HG03280 (cell line): Measurements from ENCODE around the gene KIAA0513.

Experiments used
- ATAC-seq: cut with Tn5 transposase; IDR thresholded peaks from one replicate; pipeline ENCODE4 v1.9.1; 2021; ENCODE audit warnings: mild to moderate bottlenecking, moderate library complexity; ENCODE audit not compliant: unreplicated experiment

The KIAA0513 gene

DNA sequence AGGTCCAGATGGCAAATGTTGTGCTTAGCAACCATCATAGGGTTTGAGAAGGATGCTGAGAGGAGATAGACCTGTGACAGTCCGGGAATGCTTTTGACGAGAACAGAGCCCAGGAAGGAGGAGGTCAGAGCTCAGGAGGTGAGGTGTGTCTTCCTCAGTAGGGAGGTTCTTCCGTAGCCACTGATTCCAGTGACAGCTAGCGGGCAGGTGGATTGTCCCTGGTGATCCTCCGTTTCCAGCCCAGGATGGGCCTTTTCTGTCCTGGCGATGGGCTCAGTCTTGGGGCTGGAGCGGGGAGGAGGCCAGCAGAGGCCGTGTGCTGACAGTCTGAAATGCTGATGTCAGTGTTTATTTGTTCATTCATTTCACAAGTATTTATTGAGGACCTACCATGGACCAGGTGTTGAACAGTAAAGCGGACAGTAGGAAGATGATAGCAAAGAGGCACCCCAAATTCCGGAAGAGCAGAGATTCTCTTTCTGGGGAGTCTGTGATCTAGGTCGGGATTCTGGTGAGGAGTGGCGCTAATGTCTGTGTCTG lies 38.8 kb downstream of the KIAA0513 start:
- no peak for ATAC-seq

DNA sequence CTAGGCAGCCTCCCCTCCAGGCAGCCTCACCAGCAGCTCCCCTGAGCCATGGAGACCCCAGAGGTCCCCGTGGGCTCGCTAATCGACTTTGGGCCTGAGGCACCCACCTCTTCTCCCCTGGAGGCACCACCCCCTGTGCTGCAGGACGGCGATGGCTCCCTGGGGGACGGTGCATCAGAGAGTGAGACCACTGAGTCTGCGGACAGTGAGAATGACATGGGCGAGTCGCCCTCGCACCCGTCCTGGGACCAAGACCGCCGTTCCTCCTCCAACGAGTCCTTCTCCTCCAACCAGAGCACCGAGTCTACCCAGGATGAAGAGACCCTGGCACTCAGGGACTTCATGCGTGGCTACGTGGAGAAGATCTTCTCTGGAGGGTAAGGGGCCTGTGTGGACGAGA lies 39.4 kb downstream of the KIAA0513 start:
- ATAC-seq, result no peak

- ATAC-seq, result no peak
Measured at GRCh38 chr16:85067426-85067825, 39.8 kb downstream of the KIAA0513 start.

- no peak for ATAC-seq
Measured at GRCh38 chr16:85068746-85069145, 41.2 kb downstream of the KIAA0513 start.

- ATAC-seq, result no peak
Measured at GRCh38 chr16:85069171-85069570, 41.6 kb downstream of the KIAA0513 start.

- no peak for ATAC-seq
Measured at GRCh38 chr16:85072076-85072860, 44.7 kb downstream of the KIAA0513 start.

GRCh38 chr16:85072947-85073346 lies 45.4 kb downstream of the KIAA0513 start:
- no peak for ATAC-seq

DNA sequence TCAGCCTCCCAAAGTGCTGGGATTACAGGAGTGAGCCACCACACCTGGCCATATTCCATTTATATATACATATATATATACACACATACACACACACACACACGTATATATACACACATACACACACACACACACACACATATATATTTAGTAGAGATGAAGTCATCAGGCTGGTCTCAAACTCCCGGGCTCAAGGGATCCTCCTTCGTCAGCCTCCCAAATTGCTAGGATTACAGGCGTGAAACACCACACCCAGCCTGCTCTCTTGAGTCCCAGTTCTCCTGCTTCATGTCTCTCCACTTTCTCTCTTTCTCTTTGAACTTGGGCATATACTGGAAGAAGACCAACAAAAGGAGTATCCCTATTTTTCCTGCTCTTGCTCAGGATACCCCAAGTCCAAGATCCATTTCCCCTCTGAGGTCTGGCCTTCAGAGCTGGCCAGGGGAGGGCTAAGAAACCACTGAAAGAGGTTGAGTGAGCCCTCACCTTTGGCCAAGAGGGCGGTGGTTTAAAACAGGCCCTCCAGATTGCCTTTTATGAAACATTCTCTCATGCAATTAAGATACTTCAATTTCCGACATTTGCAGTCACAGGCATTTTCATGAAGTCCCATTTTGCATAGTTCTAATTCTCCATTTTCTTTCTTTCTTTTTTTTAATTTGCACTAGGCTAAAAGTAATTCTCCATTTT lies 46.8 kb downstream of the KIAA0513 start:
- no peak for ATAC-seq

DNA sequence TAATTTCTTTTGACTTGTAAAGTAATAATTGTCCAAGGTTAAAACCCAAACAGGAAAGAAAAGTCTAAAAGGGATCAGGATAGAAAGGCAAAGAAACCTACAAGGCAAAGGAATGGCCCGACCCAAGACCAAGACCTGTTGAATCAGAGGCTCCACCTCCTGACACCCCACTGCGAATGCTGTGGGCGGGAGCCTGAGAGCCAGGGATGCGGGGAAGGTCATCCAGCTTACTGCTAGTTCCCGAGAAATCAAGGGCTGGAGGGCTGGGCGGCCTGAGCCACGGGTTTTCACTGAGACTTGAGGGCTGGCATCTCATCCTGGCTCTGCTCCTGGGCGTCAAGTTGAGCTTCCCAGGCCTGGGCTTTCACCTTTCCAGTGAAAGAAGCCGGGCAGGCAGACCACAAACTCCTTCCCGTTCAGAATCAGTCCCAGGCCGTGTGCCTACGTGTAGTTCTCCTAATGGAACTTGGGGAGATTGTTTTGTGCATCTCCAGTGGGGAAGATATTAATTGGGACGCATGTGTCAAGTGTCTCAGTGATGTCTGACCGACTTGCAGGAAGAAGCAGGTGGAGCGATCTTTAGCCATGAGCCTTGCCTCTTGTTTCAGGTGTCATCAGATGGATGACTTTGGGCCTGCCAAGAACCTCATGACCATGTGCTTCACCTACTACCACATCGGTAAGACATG lies 47.8 kb downstream of the KIAA0513 start:
- no peak for ATAC-seq

DNA sequence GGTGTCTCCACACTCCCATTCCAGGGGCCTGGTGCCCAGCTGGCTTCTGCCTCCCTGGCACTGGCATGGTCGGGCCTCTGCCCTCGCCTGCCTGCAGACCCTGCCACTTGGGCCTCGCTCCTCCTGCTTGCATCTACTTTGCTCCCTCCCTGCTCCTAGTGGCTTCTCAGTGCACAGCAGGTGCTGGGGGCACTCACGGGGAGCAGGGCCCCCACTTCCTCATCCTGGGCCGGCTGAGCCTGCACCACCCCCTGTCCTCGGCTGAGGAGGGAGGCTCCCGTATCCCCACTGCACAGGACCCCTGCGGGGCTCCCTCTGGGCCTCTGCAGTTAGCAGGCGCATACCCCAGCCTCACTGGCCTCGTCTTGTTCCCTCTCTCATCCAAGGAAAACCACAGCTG lies 49.4 kb downstream of the KIAA0513 start:
- no peak for ATAC-seq

- ATAC-seq, result no peak
Measured at GRCh38 chr16:85077576-85078125, 50.1 kb downstream of the KIAA0513 start.

- ATAC-seq, result no peak
Measured at GRCh38 chr16:85078226-85078625, 50.6 kb downstream of the KIAA0513 start.

GRCh38 chr16:85078952-85079351 lies 51.4 kb downstream of the KIAA0513 start:
- ATAC-seq, result no peak

- ATAC-seq, result no peak
Measured at GRCh38 chr16:85079785-85080570, 52.4 kb downstream of the KIAA0513 start.

DNA sequence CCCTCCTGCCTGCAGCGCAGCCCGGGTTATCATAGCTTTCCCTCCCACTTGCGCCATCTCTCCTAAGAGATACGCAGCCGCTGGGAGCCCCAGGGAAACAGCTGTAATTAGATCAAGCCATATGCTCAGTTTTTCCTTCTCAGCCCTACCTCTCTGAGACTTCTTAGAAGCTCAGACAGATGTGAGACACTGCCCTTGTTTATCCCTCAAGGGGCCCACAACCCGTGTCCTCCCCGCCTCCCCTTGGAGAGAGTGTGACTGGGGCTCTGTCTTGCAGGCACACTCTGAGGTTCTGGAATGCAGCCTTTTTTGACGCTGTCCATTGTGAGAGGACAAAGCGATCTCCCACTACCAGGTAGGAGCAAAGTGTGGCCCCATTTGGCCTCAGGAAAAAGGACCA lies 53.4 kb downstream of the KIAA0513 start:
- ATAC-seq, result no peak

- no peak for ATAC-seq
Measured at GRCh38 chr16:85081765-85082164, 54.2 kb downstream of the KIAA0513 start.

- no peak for ATAC-seq
Measured at GRCh38 chr16:85082173-85083050, 54.8 kb downstream of the KIAA0513 start.

GRCh38 chr16:85083051-85083639 lies 55.5 kb downstream of the KIAA0513 start:
- no peak for ATAC-seq

GRCh38 chr16:85084841-85085510 lies 57.4 kb downstream of the KIAA0513 start:
- no peak for ATAC-seq
